ENCODE data around the gene BNIPL. TPM values are rescaled to one million over a fixed set of nuclear protein-coding genes. Genes with fewer than 3 reads are reported as not detected.
A peak's percentile ranks its signal among the peaks of the same experiment; 100 is the strongest.

The BNIPL gene
- total RNA-seq, 1 experiment from 2014 or later = 1.2 TPM

DNA sequence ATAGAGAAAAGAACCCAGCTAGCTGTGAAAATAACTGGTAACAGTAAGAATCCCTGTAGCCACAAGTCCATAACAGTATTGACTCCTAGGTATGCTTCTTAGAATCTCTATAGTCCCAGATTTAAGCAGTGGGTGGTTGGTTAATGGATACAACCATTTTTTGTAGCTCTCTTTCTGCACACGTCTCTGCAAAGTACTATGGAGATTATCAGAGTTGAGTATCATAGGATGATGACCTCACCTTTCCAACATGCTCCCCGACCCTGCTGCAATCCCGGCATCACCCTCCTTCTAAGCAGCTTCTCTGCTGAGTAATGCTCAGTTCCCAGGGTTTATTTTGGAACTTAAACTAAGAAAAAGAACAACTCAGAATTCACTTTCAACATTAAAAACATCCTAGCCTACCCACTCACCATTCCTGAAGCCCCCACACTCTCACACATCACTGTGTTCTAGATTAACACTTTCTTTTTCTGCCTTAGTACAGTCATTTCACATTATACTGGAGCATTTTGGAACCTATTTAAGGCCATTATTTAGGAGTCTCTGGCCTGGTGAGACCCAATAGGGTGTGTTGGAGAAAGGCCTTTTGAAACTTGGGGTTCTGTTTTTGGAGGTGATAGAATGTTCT is 26.5 kb downstream of the BNIPL start:
- peaks cover 24% of the 10 kb centered on the region; the same call in 1 of the 2 replicates for H3K79me2 ChIP-seq (ENCODE audit: insufficient read depth, low read length)
- Mint-ChIP-seq H3K4me1 (peaks cover 32 to 37% of the 10 kb centered on the region in 2 experiments), H3K27ac (peak overlapping the region in 2 of 3 experiments; percentile 59 to 83; a peak in 2 of 7 replicates), H3K27me3 (ENCODE audit: low read depth) (no peaks in the 10 kb centered on the region), H3K4me3 (peak overlapping the region in 1 of 2 experiments; percentile 98; a peak in 2 of 5 replicates), H3K36me3 (ENCODE audit: insufficient read depth in 1 of 3, low read depth in 3 of 3) (peaks cover 10 to 31% (median 25%) of the 10 kb centered on the region in 3 experiments; a peak in 6 of 7 replicates), H3K9me3 (no peaks in the 10 kb centered on the region)
- no peaks in the 10 kb centered on the region for H3K27me3 ChIP-seq (ENCODE audit: insufficient read depth, low read length)
- no peak overlapping the region for H2BK12ac ChIP-seq (ENCODE audit: insufficient read length, low read depth, low read length)
- H3K56ac ChIP-seq (ENCODE audit: insufficient read length, low read depth, low read length) = no peak overlapping the region
- no peak overlapping the region for H2AFZ ChIP-seq (ENCODE audit: low read length)
- H3K27ac ChIP-seq (ENCODE audit: insufficient read length, low read depth, low read length) = no peak overlapping the region
- no peak overlapping the region for H3K14ac ChIP-seq (ENCODE audit: insufficient read depth, low read length)
- H2AK5ac ChIP-seq (ENCODE audit: insufficient read length, low read length) = no peak overlapping the region
- no peak overlapping the region for H3K4me2 ChIP-seq (ENCODE audit: insufficient read depth, insufficient read length, low read length)
- no peak overlapping the region for H3T11ph ChIP-seq (ENCODE audit: low read length)
- no peak overlapping the region for H3K9ac ChIP-seq (ENCODE audit: extremely low read depth, insufficient read length, low read length)
- no peak overlapping the region for H2BK120ac ChIP-seq (ENCODE audit: low read depth, low read length, poor library complexity, severe bottlenecking)
- H4K8ac ChIP-seq (replicated peaks; ENCODE audit: insufficient read length, low read depth, low read length) = no peak overlapping the region
- H4K20me1 ChIP-seq (ENCODE audit: control insufficient read depth, insufficient read depth, insufficient read length) = no peaks in the 10 kb centered on the region
- no peak overlapping the region for H4K91ac ChIP-seq (ENCODE audit: insufficient read length, low read depth, low read length)
- H4K5ac ChIP-seq (ENCODE audit: insufficient read length, low read depth, low read length) = no peak overlapping the region
- H3K9me3 ChIP-seq (ENCODE audit: control insufficient read depth, low read depth, low read length) = no peaks in the 10 kb centered on the region
- H3K79me1 ChIP-seq (ENCODE audit: insufficient read depth, low read depth, low read length, poor library complexity, severe bottlenecking) = peaks cover 3% of the 10 kb centered on the region
- H2BK15ac ChIP-seq (ENCODE audit: low read depth, low read length) = no peak overlapping the region
- TF ChIP-seq, protein P1, sequence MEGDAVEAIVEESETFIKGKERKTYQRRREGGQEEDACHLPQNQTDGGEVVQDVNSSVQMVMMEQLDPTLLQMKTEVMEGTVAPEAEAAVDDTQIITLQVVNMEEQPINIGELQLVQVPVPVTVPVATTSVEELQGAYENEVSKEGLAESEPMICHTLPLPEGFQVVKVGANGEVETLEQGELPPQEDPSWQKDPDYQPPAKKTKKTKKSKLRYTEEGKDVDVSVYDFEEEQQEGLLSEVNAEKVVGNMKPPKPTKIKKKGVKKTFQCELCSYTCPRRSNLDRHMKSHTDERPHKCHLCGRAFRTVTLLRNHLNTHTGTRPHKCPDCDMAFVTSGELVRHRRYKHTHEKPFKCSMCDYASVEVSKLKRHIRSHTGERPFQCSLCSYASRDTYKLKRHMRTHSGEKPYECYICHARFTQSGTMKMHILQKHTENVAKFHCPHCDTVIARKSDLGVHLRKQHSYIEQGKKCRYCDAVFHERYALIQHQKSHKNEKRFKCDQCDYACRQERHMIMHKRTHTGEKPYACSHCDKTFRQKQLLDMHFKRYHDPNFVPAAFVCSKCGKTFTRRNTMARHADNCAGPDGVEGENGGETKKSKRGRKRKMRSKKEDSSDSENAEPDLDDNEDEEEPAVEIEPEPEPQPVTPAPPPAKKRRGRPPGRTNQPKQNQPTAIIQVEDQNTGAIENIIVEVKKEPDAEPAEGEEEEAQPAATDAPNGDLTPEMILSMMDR (conservative IDR thresholded peaks at IDR 0.05) = no peak
- peaks cover 4% of the 10 kb centered on the region; the same call in 1 of the 2 replicates for H3K4me1 ChIP-seq (ENCODE audit: insufficient read depth, low read length)
- no peak overlapping the region for H3K23ac ChIP-seq (ENCODE audit: insufficient read length, low read depth, low read length)
- no peak for DNase-seq
- no peak overlapping the region for H2BK20ac ChIP-seq (ENCODE audit: low read depth, low read length, poor library complexity, severe bottlenecking)
- H3K4ac ChIP-seq (ENCODE audit: low read depth, low read length) = no peak overlapping the region
- H3K23me2 ChIP-seq (ENCODE audit: insufficient read length, low read depth, low read length, poor library complexity, severe bottlenecking) = peaks cover 20% of the 10 kb centered on the region
- H3K18ac ChIP-seq (ENCODE audit: insufficient read length, low read depth, low read length) = no peak overlapping the region
- no CpG with 5 or more reads among the region's 3 CpGs for WGBS (ENCODE audit: extremely low coverage, insufficient read length, low lambda C conversion rate)
- H2BK5ac ChIP-seq (ENCODE audit: insufficient read length, low read length) = no peak overlapping the region

Measured in H9 (cell line).